Measurements from ENCODE around the gene DES. TPM values are rescaled to one million over a fixed set of nuclear protein-coding genes. Genes with fewer than 3 reads are reported as not detected.
"Not testable (repeated sequence)": the region's sequence is repeated elsewhere in the genome, so short reads cannot be mapped to it uniquely, and the experiment has no call there.

DES gene
- total RNA-seq, 2 experiments from 2014 or later = not detected

DNA sequence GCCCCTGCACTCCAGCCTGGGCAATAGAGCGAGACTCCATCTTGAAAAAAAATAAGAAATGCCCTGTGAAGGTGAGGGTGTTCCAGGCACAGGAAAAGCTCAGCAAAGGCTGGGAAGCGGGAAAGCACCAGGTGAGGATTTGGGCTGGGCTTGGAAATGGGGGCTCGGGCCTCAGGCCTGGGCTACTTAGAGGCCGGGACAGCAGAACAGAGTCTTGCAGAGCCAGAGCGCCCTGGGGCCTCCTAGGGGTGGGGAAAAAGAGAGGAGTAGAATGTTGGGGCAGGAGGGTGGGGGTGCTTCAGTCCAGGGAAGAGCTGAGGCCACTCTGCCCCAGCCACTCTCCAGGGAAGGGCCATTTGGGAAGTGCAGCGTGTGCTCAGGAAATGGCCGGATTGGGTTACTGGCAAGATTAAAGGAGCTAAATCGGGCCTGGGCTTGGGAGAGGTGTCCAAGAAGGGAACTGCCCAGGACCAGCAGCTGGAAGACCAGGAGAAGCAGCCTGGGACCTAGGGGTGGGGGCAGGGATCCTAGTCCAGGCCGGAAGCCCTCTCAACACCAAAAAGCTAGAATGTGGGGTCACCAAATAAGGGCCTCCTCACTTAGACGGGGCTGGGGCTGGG lies 13.8 kb upstream of the DES start:
- DNase-seq = no peak
- Mint-ChIP-seq H3K27ac (no peak overlapping the region), H3K4me3 (no peak overlapping the region), H3K4me1 (no peaks in the 10 kb centered on the region), H3K36me3 (ENCODE audit: low read depth) (no peaks in the 10 kb centered on the region), H3K27me3 (peaks cover 4% of the 10 kb centered on the region), H3K9me3 (no peaks in the 10 kb centered on the region)
- ChIA-PET POLR2A (no interaction called here), CTCF (interaction anchor here (0.8 to 3.0 kb wide), 7 partner anchors 12 to 129 kb away, joined by 3 to 16 read pairs (median 7); partner anchors contain the start of gene DNPEP)

DNA sequence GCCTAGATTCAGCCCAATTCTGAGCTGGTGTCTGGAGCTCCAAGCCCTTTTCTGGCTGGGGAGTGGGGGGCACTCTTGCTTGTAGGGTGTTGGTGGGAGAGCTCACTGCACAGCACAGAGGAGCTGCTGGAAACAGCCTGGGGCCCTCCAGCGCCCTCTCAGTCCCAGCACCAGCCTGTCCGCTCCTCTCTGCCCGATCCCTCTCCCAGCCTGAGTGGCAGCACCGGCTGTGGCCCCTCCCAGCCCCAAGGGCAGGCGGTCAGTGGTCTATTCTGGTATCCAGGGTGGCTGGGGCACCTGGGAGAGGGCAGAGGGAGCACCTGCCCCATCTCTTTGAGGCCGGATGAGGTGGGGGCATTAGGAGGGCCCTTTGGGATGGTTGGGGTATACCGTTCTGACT lies 13.2 kb upstream of the DES start:
- H3K9me3 Mint-ChIP-seq = no peaks in the 10 kb centered on the region
- H3K27me3 Mint-ChIP-seq = peaks cover 4% of the 10 kb centered on the region
- no peaks in the 10 kb centered on the region for H3K36me3 Mint-ChIP-seq (ENCODE audit: low read depth)
- CTCF ChIA-PET = interaction anchor here (0.6 to 1.8 kb wide), 5 partner anchors 11 to 1794 kb away, joined by 3 to 8 read pairs (median 4); no protein-coding TSS in a partner anchor
- no peaks in the 10 kb centered on the region for H3K4me1 Mint-ChIP-seq
- no peak overlapping the region for H3K4me3 Mint-ChIP-seq
- POLR2A ChIA-PET = no interaction called here
- DNase-seq = no peak
- no peak overlapping the region for H3K27ac Mint-ChIP-seq

DNA sequence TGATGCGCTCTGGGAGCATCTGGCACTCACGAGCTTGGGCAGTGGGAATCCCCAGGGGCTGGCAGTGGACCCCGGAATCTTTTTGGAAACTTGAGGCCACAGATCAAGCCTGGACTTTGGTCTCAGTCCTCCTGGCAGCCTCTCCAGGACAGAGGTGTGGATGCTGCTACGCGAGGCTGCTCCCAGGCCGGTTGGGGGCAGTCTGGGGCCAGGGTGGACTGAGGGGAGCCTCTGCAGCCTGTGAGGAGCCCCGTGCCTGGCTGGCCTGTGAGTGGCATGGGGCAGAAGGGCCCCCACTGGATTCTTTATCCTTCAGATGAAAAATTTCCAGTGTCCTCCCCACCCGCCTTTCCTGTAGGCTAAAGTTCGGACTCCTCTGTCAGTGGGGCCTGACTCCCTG lies 12.7 kb upstream of the DES start:
- no peaks in the 10 kb centered on the region for H3K4me1 Mint-ChIP-seq
- no peaks in the 10 kb centered on the region for H3K36me3 Mint-ChIP-seq (ENCODE audit: low read depth)
- DNase-seq = no peak
- H3K4me3 Mint-ChIP-seq = no peak overlapping the region
- POLR2A ChIA-PET = no interaction called here
- H3K9me3 Mint-ChIP-seq = no peaks in the 10 kb centered on the region
- no peak overlapping the region for H3K27ac Mint-ChIP-seq
- peaks cover 4% of the 10 kb centered on the region for H3K27me3 Mint-ChIP-seq
- CTCF ChIA-PET = interaction anchor here (0.6 kb wide), 1 partner anchor 1794 kb away, joined by 3 read pairs; no protein-coding TSS in a partner anchor

- Mint-ChIP-seq H3K27me3 (peaks cover 4% of the 10 kb centered on the region), H3K9me3 (no peaks in the 10 kb centered on the region), H3K4me3 (no peak overlapping the region), H3K27ac (no peak overlapping the region), H3K36me3 (ENCODE audit: low read depth) (no peaks in the 10 kb centered on the region), H3K4me1 (no peaks in the 10 kb centered on the region)
- no peak for DNase-seq
- POLR2A ChIA-PET = no interaction called here
- CTCF ChIA-PET = no interaction called here
These were observed 12.0 kb upstream of the DES start for GRCh38 chr2:219405958-219406860.

GRCh38 chr2:219406861-219407230 lies 11.3 kb upstream of the DES start:
- POLR2A ChIA-PET = no interaction called here
- CTCF ChIA-PET = no interaction called here
- DNase-seq = no peak
- Mint-ChIP-seq H3K27ac (no peak overlapping the region), H3K27me3 (peaks cover 4% of the 10 kb centered on the region), H3K9me3 (no peaks in the 10 kb centered on the region), H3K36me3 (ENCODE audit: low read depth) (no peaks in the 10 kb centered on the region), H3K4me1 (no peaks in the 10 kb centered on the region), H3K4me3 (no peak overlapping the region)

DNA sequence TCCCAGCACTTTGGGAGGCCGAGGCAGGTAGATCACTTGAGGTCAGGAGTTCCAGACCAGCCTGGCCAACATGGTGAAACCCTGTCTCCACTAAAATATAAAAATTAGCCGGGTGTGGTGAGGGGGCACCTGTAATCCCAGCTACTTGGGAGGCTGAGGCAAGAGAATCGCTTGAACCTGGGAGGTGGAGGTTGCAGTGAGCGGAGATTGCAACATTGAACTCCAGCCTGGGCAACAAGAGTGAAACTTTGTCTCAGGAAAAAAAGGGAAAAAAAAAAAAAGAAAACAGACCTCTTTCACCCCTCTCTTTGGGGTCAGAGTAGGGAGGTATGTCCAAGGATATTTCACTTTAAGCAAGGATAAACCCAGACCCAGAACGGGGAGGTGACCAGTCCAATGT lies 10.8 kb upstream of the DES start:
- H3K36me3 Mint-ChIP-seq (ENCODE audit: low read depth); H3K4me1 Mint-ChIP-seq; DNase-seq; H3K4me3 Mint-ChIP-seq; H3K27me3 Mint-ChIP-seq; H3K27ac Mint-ChIP-seq; H3K9me3 Mint-ChIP-seq; POLR2A ChIA-PET: not testable (repeated sequence)
- CTCF ChIA-PET = interaction anchor here (0.6 kb wide), 1 partner anchor 515 kb away, joined by 3 read pairs; no protein-coding TSS in a partner anchor

DNA sequence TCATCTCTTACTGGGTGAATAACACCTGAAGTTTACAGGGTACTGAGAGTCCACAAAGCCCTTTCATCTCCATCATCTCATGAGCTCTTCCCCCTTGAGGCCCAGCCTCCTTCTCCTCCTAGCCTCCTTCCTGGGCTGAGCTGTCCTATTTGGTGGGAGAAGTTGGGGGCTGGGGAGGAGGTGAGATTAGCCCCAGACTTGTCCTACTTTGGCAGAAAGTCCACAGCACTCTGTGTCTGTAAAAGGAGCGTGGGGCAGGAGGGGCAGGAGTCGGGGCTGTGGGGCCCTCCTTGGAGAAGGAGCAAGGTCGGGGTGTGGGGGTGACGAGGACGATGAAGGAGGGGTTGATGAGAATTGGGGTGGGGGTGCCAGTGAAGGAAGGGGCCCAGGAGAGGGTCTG lies 10.0 kb upstream of the DES start:
- ChIA-PET POLR2A (no interaction called here), CTCF (interaction anchor here (0.6 to 1.1 kb wide), 2 partner anchors 28 to 133 kb away, joined by 3 to 4 read pairs; no protein-coding TSS in a partner anchor)
- DNase-seq = no peak
- Mint-ChIP-seq H3K27ac (no peak overlapping the region), H3K36me3 (ENCODE audit: low read depth) (no peaks in the 10 kb centered on the region), H3K4me3 (no peak overlapping the region), H3K4me1 (no peaks in the 10 kb centered on the region), H3K27me3 (peaks cover 10% of the 10 kb centered on the region), H3K9me3 (no peaks in the 10 kb centered on the region)

GRCh38 chr2:219408631-219409030 lies 9.5 kb upstream of the DES start:
- H3K4me1 Mint-ChIP-seq = no peaks in the 10 kb centered on the region
- H3K27ac Mint-ChIP-seq = no peak overlapping the region
- no peak overlapping the region for H3K4me3 Mint-ChIP-seq
- no peak for DNase-seq
- ChIA-PET POLR2A (no interaction called here), CTCF (interaction anchor here (0.8 to 1.1 kb wide), 2 partner anchors 18 to 132 kb away, joined by 3 read pairs; no protein-coding TSS in a partner anchor)
- peaks cover 13% of the 10 kb centered on the region for H3K27me3 Mint-ChIP-seq
- H3K36me3 Mint-ChIP-seq (ENCODE audit: low read depth) = no peaks in the 10 kb centered on the region
- H3K9me3 Mint-ChIP-seq = no peaks in the 10 kb centered on the region

- Mint-ChIP-seq H3K4me3 (no peak overlapping the region), H3K27ac (no peak overlapping the region), H3K36me3 (ENCODE audit: low read depth) (no peaks in the 10 kb centered on the region), H3K27me3 (peaks cover 13% of the 10 kb centered on the region), H3K9me3 (no peaks in the 10 kb centered on the region), H3K4me1 (no peaks in the 10 kb centered on the region)
- DNase-seq = no peak
- CTCF ChIA-PET = interaction anchor here (0.5 to 1.2 kb wide), 2 partner anchors 21 to 47 kb away, joined by 3 to 4 read pairs; no protein-coding TSS in a partner anchor
- POLR2A ChIA-PET = no interaction called here
These were observed 8.6 kb upstream of the DES start for GRCh38 chr2:219409619-219410018.

GRCh38 chr2:219410390-219410789 lies 7.8 kb upstream of the DES start:
- peaks cover 19% of the 10 kb centered on the region for H3K27me3 Mint-ChIP-seq

DNA sequence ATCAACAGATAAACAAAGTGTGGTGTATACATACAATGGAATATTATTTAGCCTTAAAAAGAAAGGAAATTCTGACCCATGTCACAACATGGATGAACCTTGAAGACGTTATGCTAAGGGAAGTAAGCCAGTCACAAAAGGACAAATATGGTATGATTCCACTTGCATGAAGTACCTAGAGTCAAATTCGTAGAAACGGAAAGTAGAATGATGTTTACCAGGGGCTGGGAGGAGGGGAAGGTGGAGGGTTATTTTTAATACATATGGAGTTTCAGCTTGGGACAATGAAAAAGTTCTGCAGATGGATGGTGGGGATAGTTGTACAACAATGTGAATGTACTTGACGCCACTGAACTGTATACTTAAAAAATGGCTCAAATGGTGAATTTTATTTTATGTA lies 3.3 kb upstream of the DES start:
- Mint-ChIP-seq H3K36me3 (ENCODE audit: low read depth) (no peaks in the 10 kb centered on the region), H3K27me3 (peaks cover 40% of the 10 kb centered on the region), H3K9me3 (no peaks in the 10 kb centered on the region), H3K27ac (no peak overlapping the region), H3K4me1 (peaks cover 5% of the 10 kb centered on the region), H3K4me3 (no peak overlapping the region)
- no peak for DNase-seq
- ChIA-PET CTCF (no interaction called here), POLR2A (no interaction called here)

More at GRCh38 chr2:219410390-219410789, 7.8 kb upstream of the DES start:
- ChIA-PET CTCF (interaction anchor here (1.1 to 1.2 kb wide), 2 partner anchors 13 to 22 kb away, joined by 3 read pairs; no protein-coding TSS in a partner anchor), POLR2A (no interaction called here)
- Mint-ChIP-seq H3K27ac (no peak overlapping the region), H3K4me1 (no peaks in the 10 kb centered on the region), H3K36me3 (ENCODE audit: low read depth) (no peaks in the 10 kb centered on the region), H3K9me3 (no peaks in the 10 kb centered on the region), H3K4me3 (no peak overlapping the region)
- DNase-seq = no peak

- POLR2A ChIA-PET = no interaction called here
- no peak overlapping the region for H3K4me3 Mint-ChIP-seq
- H3K36me3 Mint-ChIP-seq (ENCODE audit: low read depth) = no peaks in the 10 kb centered on the region
- DNase-seq = no peak
- no peaks in the 10 kb centered on the region for H3K9me3 Mint-ChIP-seq
- CTCF ChIA-PET = interaction anchor here (1.0 to 2.0 kb wide), 4 partner anchors 11 to 128 kb away, joined by 3 to 7 read pairs (median 4); partner anchors contain the start of genes CHPF and TMEM198
- peaks cover 45% of the 10 kb centered on the region for H3K27me3 Mint-ChIP-seq
- no peak overlapping the region for H3K27ac Mint-ChIP-seq
- peaks cover 5% of the 10 kb centered on the region for H3K4me1 Mint-ChIP-seq
These were observed 2.5 kb upstream of the DES start for GRCh38 chr2:219415580-219416234.

GRCh38 chr2:219416235-219416602 lies 2.0 kb upstream of the DES start:
- Mint-ChIP-seq H3K4me1 (peaks cover 5% of the 10 kb centered on the region), H3K9me3 (no peaks in the 10 kb centered on the region), H3K27ac (no peak overlapping the region), H3K36me3 (ENCODE audit: low read depth) (no peaks in the 10 kb centered on the region), H3K27me3 (peaks cover 45% of the 10 kb centered on the region), H3K4me3 (no peak overlapping the region)
- ChIA-PET POLR2A (no interaction called here), CTCF (interaction anchor here (1.0 to 2.0 kb wide), 4 partner anchors 12 to 128 kb away, joined by 3 to 7 read pairs (median 4); partner anchors contain the start of genes CHPF and TMEM198)
- DNase-seq = no peak

Data from activated CD4-positive, alpha-beta T cell treated with anti-CD3 and anti-CD28 coated beads, Interleukin-2, amount 10 ng/mL, durations not matched to agents 7 days and 5 days (primary cell).